ENCODE results near the gene FAM114A1. TPM values are rescaled to one million over a fixed set of nuclear protein-coding genes. Genes with fewer than 3 reads are reported as not detected.
A peak's percentile ranks its signal among the peaks of the same experiment; 100 is the strongest.
"Not testable (repeated sequence)": the region's sequence is repeated elsewhere in the genome, so short reads cannot be mapped to it uniquely, and the experiment has no call there.

Gene FAM114A1
- total and polyA plus RNA-seq, 9 donors = 32.8 to 99.7 (median 79.3) TPM

GRCh38 chr4:38939165-38939564 is 71.6 kb downstream of the FAM114A1 start:
- no peaks in the 10 kb centered on the region for H3K36me3 ChIP-seq
- WGBS, 3 donors = 83 to 90% (median 83%) methylated on average over 1 of the region's 1 CpG
- no peaks in the 10 kb centered on the region for H3K27me3 ChIP-seq
- no peak overlapping the region for H3K4me3 ChIP-seq
- DNase-seq = no peak
- H3K9me3 ChIP-seq = no peaks in the 10 kb centered on the region
- peaks cover 3% of the 10 kb centered on the region for H3K4me1 ChIP-seq (ENCODE audit: insufficient read depth)
- no peak overlapping the region for H3K27ac ChIP-seq
- no peak for TF ChIP-seq POLR2A (IDR thresholded peaks at IDR 0.05)
- intact Hi-C loops (cut with DNase I) = no loop called here

- H3K27me3 ChIP-seq = no peaks in the 10 kb centered on the region
- no peak for DNase-seq
- WGBS, 3 donors = 80 to 92% (median 88%) methylated on average over 3 of the region's 3 CpGs
- peaks cover 3% of the 10 kb centered on the region for H3K4me1 ChIP-seq (ENCODE audit: insufficient read depth)
- no peak for TF ChIP-seq POLR2A (IDR thresholded peaks at IDR 0.05)
- no peak for TF ChIP-seq EP300 (IDR thresholded peaks at IDR 0.05)
- TF ChIP-seq CTCF (IDR thresholded peaks at IDR 0.05) = no peak
- H3K36me3 ChIP-seq = no peaks in the 10 kb centered on the region
- no peaks in the 10 kb centered on the region for H3K9me3 ChIP-seq
- H3K4me3 ChIP-seq = no peak overlapping the region
- intact Hi-C loops (cut with DNase I) = no loop called here
- no peak overlapping the region for H3K27ac ChIP-seq
Measured at GRCh38 chr4:38940476-38940875, 72.9 kb downstream of the FAM114A1 start.

- H3K27ac ChIP-seq; H3K4me3 ChIP-seq; H3K27me3 ChIP-seq; intact Hi-C loops (cut with DNase I); H3K9me3 ChIP-seq; H3K36me3 ChIP-seq; DNase-seq; H3K4me1 ChIP-seq (ENCODE audit: insufficient read depth): not testable (repeated sequence)
- WGBS, 3 donors = 75 to 80% (median 76%) methylated on average over 3 of the region's 3 CpGs
Measured at GRCh38 chr4:38941906-38942305, 74.3 kb downstream of the FAM114A1 start.

- H3K27me3 ChIP-seq = no peaks in the 10 kb centered on the region
- no peaks in the 10 kb centered on the region for H3K9me3 ChIP-seq
- intact Hi-C loops (cut with DNase I) = no loop called here
- no peaks in the 10 kb centered on the region for H3K36me3 ChIP-seq
- peaks cover 3% of the 10 kb centered on the region for H3K4me1 ChIP-seq (ENCODE audit: insufficient read depth)
- H3K4me3 ChIP-seq = no peak overlapping the region
- no peak for TF ChIP-seq EP300 (IDR thresholded peaks at IDR 0.05)
- TF ChIP-seq CTCF (IDR thresholded peaks at IDR 0.05) = no peak
- TF ChIP-seq POLR2A (IDR thresholded peaks at IDR 0.05) = no peak
- H3K27ac ChIP-seq = peak overlapping the region in 1 of 2 donors; percentile 37
- WGBS, 3 donors = 11 to 18% (median 17%) methylated on average over 4 of the region's 4 CpGs
- peak; percentile 70 to 86 (median 85) for DNase-seq
Measured at GRCh38 chr4:38943343-38943742, 75.7 kb downstream of the FAM114A1 start.

- DNase-seq = no peak
- intact Hi-C loops (cut with DNase I) = no loop called here
- Histone ChIP-seq H3K27me3 (no peaks in the 10 kb centered on the region), H3K27ac (no peak overlapping the region), H3K36me3 (no peaks in the 10 kb centered on the region), H3K4me3 (no peak overlapping the region), H3K9me3 (no peaks in the 10 kb centered on the region), H3K4me1 (ENCODE audit: insufficient read depth) (peaks cover 5% of the 10 kb centered on the region)
- 80 to 92% (median 91%) methylated on average over 9 of the region's 9 CpGs for WGBS, 3 donors
- TF ChIP-seq POLR2A (IDR thresholded peaks at IDR 0.05) = no peak
Measured at GRCh38 chr4:38944440-38944839, 76.8 kb downstream of the FAM114A1 start.

GRCh38 chr4:38946919-38947318 is 79.3 kb downstream of the FAM114A1 start:
- Histone ChIP-seq H3K27me3 (no peaks in the 10 kb centered on the region), H3K4me1 (ENCODE audit: insufficient read depth) (peaks cover 7% of the 10 kb centered on the region), H3K4me3 (no peak overlapping the region), H3K9me3 (no peaks in the 10 kb centered on the region), H3K27ac (no peak overlapping the region), H3K36me3 (no peaks in the 10 kb centered on the region)
- DNase-seq = no peak
- intact Hi-C loops (cut with DNase I) = no loop called here
- TF ChIP-seq EP300 (IDR thresholded peaks at IDR 0.05) = no peak
- TF ChIP-seq CTCF (IDR thresholded peaks at IDR 0.05) = no peak
- TF ChIP-seq POLR2A (IDR thresholded peaks at IDR 0.05) = no peak
- 90 to 92% (median 91%) methylated on average over 3 of the region's 3 CpGs for WGBS, 3 donors

All from ovary (tissue), 9 donors.